Activated CD4-positive, CD25-positive, alpha-beta regulatory T cell (primary cell): Measurements from ENCODE around the gene HECTD4.

Source experiments
- DNase-seq, 4 experiments: peaks; one replicate each; lab custom pipeline; 2025; lab: John Stamatoyannopoulos, UW

HECTD4 gene

GRCh38 chr12:112207397-112207924 lies 174.8 kb downstream of the HECTD4 start:
- DNase-seq, result no peak

DNA sequence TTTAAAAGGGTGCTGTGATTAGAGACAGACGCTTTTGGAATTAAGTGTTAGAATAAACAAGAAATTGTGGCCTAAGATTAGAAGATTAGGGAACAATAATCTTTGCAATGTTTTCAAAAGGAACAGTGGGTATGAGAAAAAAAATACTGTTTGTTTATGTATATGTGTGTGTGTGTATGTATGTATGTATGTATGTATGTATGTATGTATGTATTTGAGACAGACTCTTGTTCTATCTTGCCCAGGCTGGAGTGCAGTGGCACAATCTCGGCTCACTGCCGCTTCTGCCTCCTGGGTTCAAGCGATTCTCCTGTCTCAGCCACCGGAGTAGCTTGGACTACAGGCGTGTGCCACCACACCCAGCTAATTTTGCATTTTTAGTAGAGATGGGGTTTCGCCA lies 175.3 kb downstream of the HECTD4 start:
- no peak for DNase-seq

- DNase-seq, result no peak
Observed at GRCh38 chr12:112199136-112199535, 183.1 kb downstream of the HECTD4 start.

DNA sequence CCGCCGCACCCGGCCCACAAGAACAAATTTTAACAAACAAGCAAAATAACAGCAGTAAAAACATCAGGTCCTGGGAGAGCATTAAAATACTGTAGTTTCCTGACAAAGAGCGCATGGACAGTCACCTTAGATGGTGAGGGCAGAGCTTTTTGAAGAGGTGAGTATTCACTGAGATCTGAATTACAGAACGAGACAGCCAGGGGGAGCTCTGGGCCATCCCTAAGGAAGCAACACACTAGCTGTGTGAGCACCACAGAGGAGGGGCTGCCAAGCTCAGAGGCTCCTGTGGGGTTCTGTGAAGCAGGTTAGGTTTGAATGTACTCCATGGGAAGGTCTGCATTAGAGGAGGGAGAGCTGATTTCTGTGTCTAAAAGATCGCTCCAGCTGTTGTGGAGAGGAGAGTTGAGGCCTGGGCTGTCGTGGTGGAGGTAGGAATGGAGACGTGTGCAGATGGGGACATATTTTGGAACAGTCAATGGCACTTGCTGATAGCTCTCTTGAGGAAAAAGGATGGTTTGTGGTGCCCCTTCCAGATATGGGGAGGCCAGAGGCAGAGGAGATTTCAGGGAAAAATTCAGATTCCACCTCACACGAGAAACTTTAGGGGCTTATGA lies 184.0 kb downstream of the HECTD4 start:
- DNase-seq, result no peak

GRCh38 chr12:112196196-112196875 lies 185.9 kb downstream of the HECTD4 start:
- DNase-seq, result no peak

- no peak for DNase-seq
Observed at GRCh38 chr12:112194601-112195247, 187.5 kb downstream of the HECTD4 start.

- DNase-seq, result no peak
Observed at GRCh38 chr12:112192475-112192874, 189.8 kb downstream of the HECTD4 start.

- no peak for DNase-seq
Observed at GRCh38 chr12:112191840-112192321, 190.3 kb downstream of the HECTD4 start.

DNA sequence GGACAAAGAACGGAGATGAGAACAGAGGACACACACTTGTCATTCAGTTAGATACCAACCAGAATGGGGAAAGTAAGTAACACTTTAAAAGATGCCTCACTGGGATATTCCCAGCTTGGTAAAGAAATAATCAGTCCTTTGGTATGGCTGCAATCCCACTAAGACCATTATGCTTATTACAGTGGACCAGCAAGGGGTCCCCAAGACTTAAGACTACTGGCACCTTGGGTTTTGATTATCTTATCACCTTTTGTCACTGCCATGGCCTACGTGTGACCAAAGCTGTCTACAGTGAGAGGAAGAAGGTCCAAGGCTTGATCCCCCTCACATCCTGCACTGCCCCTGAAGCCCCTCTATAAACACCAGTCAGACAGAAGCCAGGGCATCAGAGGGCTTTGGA lies 191.0 kb downstream of the HECTD4 start:
- DNase-seq, result no peak

- DNase-seq, result no peak
Observed at GRCh38 chr12:112190231-112191025, 191.8 kb downstream of the HECTD4 start.

- DNase-seq, result no peak
Observed at GRCh38 chr12:112188130-112188830, 194.0 kb downstream of the HECTD4 start.

DNA sequence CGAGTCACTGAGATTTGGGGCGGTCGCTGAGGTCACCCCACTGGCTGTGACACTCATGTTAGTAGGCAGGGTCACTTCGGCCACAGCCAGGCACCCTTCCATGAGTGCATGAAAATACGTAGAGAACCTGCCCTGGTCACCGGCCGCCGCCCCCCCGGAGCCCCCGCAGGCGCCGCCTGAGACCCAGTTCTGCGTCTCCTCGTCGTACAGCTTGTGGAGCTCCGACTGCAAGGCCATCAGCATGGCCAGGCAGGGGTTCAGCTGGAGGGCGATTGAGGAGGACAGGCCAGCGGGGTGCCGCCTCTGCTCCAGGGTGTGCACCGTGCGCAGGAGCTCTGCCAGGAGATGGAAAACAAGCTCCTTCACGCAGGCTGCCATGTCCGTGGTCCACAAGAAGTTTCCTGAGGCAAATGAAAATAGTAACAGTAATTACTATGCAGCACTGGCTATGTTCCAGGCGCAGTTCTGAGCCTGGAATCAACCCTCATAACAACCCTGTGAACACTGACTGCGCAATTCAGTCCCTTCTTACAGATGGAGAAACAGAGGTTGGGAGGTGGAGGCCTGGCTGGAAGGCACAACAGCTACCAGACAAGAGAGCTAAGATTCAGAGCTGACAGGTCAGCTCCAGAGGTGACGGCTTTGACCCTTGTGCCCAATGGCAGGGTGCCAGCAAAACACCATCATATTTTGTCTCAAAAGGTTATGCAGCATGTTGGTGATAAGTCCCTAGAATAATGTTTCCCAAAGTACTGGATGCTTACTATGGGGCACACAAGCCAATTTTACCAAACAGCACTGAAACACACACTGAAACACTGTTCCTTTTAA lies 196.9 kb downstream of the HECTD4 start:
- DNase-seq, result no peak

DNA sequence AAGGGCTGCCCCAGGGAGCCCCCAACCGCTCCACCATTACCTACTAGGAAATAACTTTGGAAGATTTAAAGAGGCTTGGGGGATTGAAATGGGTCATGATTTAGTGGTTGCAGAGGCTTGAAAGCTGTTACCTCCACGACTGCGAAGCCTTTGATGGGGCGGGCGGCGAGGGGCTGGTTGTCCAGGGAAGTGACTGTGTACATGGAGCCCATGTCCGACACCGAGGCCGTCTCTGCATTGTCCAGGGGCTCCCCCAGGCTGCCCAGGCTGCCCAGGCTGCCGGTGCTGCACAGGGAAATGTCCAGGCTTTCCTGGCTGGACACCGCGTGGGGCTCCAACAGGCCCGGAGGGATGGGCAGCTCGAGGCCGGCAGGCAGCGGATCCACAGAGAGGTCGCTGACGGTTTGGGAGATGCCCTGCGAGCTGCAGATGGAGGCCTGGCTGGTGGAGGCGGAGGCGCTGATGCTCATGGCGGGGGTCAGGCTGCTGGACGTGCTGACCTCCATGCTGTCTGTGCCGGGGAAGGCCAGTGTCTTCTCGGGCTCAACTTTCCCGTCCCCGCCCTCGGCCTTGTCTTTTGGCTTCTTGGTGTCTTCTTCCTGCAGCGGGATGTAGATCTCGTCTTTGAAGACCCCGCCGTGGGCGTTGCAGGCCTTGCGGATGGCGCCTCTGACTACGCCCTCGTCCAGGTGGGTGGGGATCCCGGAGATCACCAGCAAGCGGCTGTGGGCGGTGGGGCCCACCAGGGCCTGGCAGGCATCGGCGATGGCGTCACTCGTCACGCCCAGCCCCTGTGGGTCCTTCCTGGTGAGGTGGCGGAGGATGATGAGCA lies 198.0 kb downstream of the HECTD4 start:
- DNase-seq, result no peak

DNA sequence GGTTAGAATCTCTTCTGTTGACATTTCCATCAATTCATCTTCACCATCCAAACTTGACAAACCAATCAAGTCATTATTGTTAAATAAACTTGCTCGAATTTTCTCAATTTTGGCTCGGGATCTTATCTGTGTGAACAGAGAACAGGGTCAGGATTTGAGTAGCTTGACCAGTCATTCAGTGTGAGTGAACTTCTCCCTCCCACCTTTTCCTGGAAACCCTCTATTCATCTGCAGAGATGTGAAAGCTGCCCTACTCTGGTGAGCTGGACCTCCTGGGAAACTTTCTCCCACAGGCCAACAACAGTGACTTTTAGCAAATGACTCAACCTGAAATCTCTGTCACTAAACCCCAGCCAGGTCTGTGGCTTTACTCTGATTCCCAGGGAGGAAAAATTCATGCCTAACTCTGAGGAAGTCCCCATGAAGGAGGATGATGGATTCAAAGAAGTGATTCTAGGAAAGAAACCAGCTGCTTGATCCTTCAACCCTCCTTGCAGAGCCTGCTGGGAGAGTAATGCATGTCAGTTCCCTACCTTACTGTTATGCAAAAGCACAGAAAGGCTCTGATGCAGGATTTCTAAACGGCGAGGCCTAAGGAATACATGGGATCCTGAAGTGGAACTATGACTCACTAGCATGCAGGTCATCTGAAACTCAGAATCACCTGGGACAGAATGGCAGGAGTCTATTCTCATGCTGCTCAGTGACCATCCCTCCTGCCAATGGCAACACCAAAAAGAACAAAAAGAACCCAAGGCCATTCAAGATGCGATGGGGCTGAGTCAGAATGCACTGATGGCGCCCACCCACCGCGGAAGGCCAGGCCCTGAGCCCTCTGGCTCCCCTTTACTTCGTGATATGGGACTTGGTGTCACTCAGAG lies 198.8 kb downstream of the HECTD4 start:
- DNase-seq, result no peak

- DNase-seq, result no peak
Observed at GRCh38 chr12:112182499-112182898, 199.7 kb downstream of the HECTD4 start.

GRCh38 chr12:112180422-112180821 lies 201.8 kb downstream of the HECTD4 start:
- DNase-seq, result no peak

GRCh38 chr12:112179916-112180315 lies 202.3 kb downstream of the HECTD4 start:
- DNase-seq, result no peak

DNA sequence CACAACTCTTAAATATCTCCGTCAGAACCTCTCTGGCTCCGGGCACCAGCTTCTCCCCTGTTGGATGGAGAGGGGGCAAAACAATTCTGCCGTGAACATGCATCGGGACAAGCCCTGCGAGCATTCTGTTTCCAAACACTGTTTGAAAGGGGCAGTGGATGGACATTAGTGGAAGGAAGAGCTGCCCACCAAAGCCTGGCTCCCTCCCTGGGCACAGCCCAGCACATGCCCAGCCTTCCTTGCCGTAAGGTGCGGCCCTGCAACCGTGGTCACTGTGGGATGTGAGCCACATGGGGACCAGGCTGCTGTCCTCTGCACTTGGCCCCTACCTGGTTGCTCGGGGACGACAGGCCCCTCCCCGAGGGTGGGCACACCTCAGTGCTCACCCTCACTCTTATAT lies 202.9 kb downstream of the HECTD4 start:
- no peak for DNase-seq

GRCh38 chr12:112178796-112179195 lies 203.4 kb downstream of the HECTD4 start:
- DNase-seq, result no peak
